Measurements from ENCODE around the gene ZBTB9. TPM values are rescaled to one million over a fixed set of nuclear protein-coding genes. Genes with fewer than 3 reads are reported as not detected.

ZBTB9 gene
- total and polyA plus RNA-seq, 8 donors, result 5.8 to 13.6 (median 10.4) TPM

DNA sequence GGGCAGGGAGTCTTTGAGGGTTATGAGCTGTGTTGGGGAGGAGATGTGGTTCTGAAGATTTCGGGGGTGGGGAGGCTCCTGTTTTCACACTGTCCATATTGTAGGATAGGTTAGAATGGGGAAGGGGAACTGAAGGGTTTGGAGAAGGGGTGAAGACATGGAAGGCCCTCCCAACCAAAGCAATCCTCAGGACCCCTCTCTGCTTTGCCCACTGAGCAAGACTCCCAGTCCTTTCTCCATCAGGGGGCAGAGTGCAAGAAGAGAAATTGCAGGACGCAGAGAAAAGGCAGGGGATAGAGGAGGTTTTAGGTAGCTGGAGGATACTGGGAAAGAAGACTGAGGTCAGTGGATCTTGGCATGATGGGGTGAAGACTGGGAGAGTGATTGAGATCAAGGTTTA is 30.6 kb upstream of the ZBTB9 start:
- no peak for TF ChIP-seq CTCF (IDR thresholded peaks at IDR 0.05)
- intact Hi-C loops (cut with DNase I), result no loop called here

GRCh38 chr6:33424855-33425667 is 29.3 kb upstream of the ZBTB9 start:
- DNase-seq (no peak), ATAC-seq (no peak)
- peak overlapping the region; percentile 49 to 62 for H3K4me3 ChIP-seq
- no peaks in the 10 kb centered on the region for H3K27me3 ChIP-seq
- H3K27ac ChIP-seq, result peak overlapping the region; percentile 86 to 93
- H3K36me3 ChIP-seq, result no peaks in the 10 kb centered on the region
- H3K4me1 ChIP-seq, result peaks cover 11 to 50% of the 10 kb centered on the region in 2 donors
- intact Hi-C loops (cut with DNase I), result no loop called here
- H3K9me3 ChIP-seq, result no peaks in the 10 kb centered on the region
- no peak for TF ChIP-seq CTCF (IDR thresholded peaks at IDR 0.05)

More for the DNA sequence above, 30.6 kb upstream of the ZBTB9 start:
- no peaks in the 10 kb centered on the region for H3K9me3 ChIP-seq
- ATAC-seq, result no peak
- DNase-seq, result no peak
- H3K36me3 ChIP-seq, result no peaks in the 10 kb centered on the region
- no peak overlapping the region for H3K4me3 ChIP-seq
- no peak overlapping the region for H3K27ac ChIP-seq
- H3K4me1 ChIP-seq, result peaks cover 11 to 45% of the 10 kb centered on the region in 2 donors
- H3K27me3 ChIP-seq, result no peaks in the 10 kb centered on the region

GRCh38 chr6:33425668-33426577 is 28.5 kb upstream of the ZBTB9 start:
- DNase-seq (peak; percentile 82 to 94 (median 91)), ATAC-seq (peak; percentile 84)
- Histone ChIP-seq H3K27ac (peak overlapping the region; percentile 86 to 93), H3K9me3 (no peaks in the 10 kb centered on the region), H3K4me1 (peaks cover 14 to 58% of the 10 kb centered on the region in 2 donors), H3K4me3 (peak overlapping the region; percentile 49 to 62), H3K36me3 (no peaks in the 10 kb centered on the region), H3K27me3 (no peaks in the 10 kb centered on the region)
- intact Hi-C loops (cut with DNase I), result no loop called here
- peak; percentile 43 to 47 for TF ChIP-seq CTCF (IDR thresholded peaks at IDR 0.05)

- H3K36me3 ChIP-seq, result no peaks in the 10 kb centered on the region
- H3K4me3 ChIP-seq, result peak overlapping the region; percentile 49 to 62
- DNase-seq (no peak), ATAC-seq (no peak)
- peaks cover 14 to 67% of the 10 kb centered on the region in 2 donors for H3K4me1 ChIP-seq
- peak overlapping the region; percentile 86 to 93 for H3K27ac ChIP-seq
- no peak for TF ChIP-seq CTCF (IDR thresholded peaks at IDR 0.05)
- H3K9me3 ChIP-seq, result no peaks in the 10 kb centered on the region
- H3K27me3 ChIP-seq, result no peaks in the 10 kb centered on the region
- intact Hi-C loops (cut with DNase I), result no loop called here
Measured at GRCh38 chr6:33426590-33427511, 27.5 kb upstream of the ZBTB9 start.
